HepG2 (cell line): Measurements from ENCODE around the gene CSNK1D. TPM values are rescaled to one million over a fixed set of nuclear protein-coding genes. Genes with fewer than 3 reads are reported as not detected.
A peak's percentile ranks its signal among the peaks of the same experiment; 100 is the strongest.

Experiments
- ADNP ChIP-seq: sonication (generic); formaldehyde crosslinking; IDR thresholded peaks from 2 replicates; pipeline ENCODE4 v1.4.0; 2020; ENCODE audit warnings: missing genetic modification reagents
- ARNT ChIP-seq: fragments of 450-650 bp; IDR thresholded peaks from 2 replicates; pipeline ENCODE4 v1.6.1; 2017
- CAMTA2 ChIP-seq: sonication (generic); formaldehyde crosslinking; IDR thresholded peaks from 2 replicates; pipeline ENCODE4 v1.4.0; 2020; ENCODE audit warnings: mild to moderate bottlenecking, missing genetic modification reagents, borderline replicate concordance
- CREM ChIP-seq, 2 experiments: sonication (generic) in 1 of 2; formaldehyde crosslinking in 1 of 2; IDR thresholded peaks; 2 replicates each; pipeline versions ENCODE4 v1.4.0 to v1.6.1; 2016 to 2020; ENCODE audit warnings: antibody characterized with exemption in 1 of 2, mild to moderate bottlenecking in 1 of 2, missing genetic modification reagents in 1 of 2
- CTCF ChIP-seq: sonication (generic); formaldehyde crosslinking; IDR thresholded peaks from 2 replicates; pipeline ENCODE4 v1.5.0; 2020; ENCODE audit warnings: mild to moderate bottlenecking, missing genetic modification reagents, moderate library complexity
- GTF3A ChIP-seq: sonication (generic); formaldehyde crosslinking; conservative IDR thresholded peaks from 2 replicates; pipeline ENCODE4 v1.4.0; 2020; ENCODE audit warnings: mild to moderate bottlenecking, missing genetic modification reagents
- MIER3 ChIP-seq: IDR thresholded peaks from 2 replicates; pipeline ENCODE4 v1.6.1; 2016; ENCODE audit warnings: missing compliant biosample characterization, borderline replicate concordance
- NAIF1 ChIP-seq: sonication (generic); formaldehyde crosslinking; IDR thresholded peaks from 2 replicates; pipeline ENCODE4 v1.5.0; 2020; ENCODE audit warnings: mild to moderate bottlenecking, missing genetic modification reagents, borderline replicate concordance
- NR2F1 ChIP-seq, 2 experiments: fragments of 450-650 bp in 1 of 2; formaldehyde crosslinking in 1 of 2; IDR thresholded peaks; 2 replicates each; pipeline versions ENCODE4 v1.5.0 to v1.6.1; 2016 to 2020; ENCODE audit warnings: mild to moderate bottlenecking in 1 of 2, missing compliant biosample characterization in 1 of 2, missing genetic modification reagents in 1 of 2, moderate library complexity in 1 of 2
- PAWR ChIP-seq: sonication (generic); formaldehyde crosslinking; IDR thresholded peaks from 2 replicates; pipeline ENCODE4 v1.4.0; 2020; ENCODE audit warnings: missing genetic modification reagents, mild to moderate bottlenecking, borderline replicate concordance
- RBM39 ChIP-seq: fragments of 200-400 bp; formaldehyde crosslinking; IDR thresholded peaks from one replicate; pipeline ENCODE4 v1.6.1; 2018; ENCODE audit warnings: antibody characterized with exemption, mild to moderate bottlenecking, low read depth, low read length; ENCODE audit not compliant: poor library complexity, severe bottlenecking
- ZBTB10 ChIP-seq: sonication (generic); formaldehyde crosslinking; IDR thresholded peaks from 2 replicates; pipeline ENCODE4 v1.4.0; 2020; ENCODE audit warnings: missing genetic modification reagents, borderline replicate concordance
- ZC3H13 ChIP-seq: sonication (generic); formaldehyde crosslinking; IDR thresholded peaks from 2 replicates; pipeline ENCODE4 v1.8.1; 2023; ENCODE audit warnings: mild to moderate bottlenecking, missing genetic modification reagents, moderate library complexity
- ZNF180 ChIP-seq: sonication (generic); formaldehyde crosslinking; IDR thresholded peaks from 2 replicates; pipeline ENCODE4 v1.4.0; 2020; ENCODE audit warnings: low read depth, missing genetic modification reagents, borderline replicate concordance
- ZNF354B ChIP-seq: sonication (generic); formaldehyde crosslinking; IDR thresholded peaks from 2 replicates; pipeline ENCODE4 v1.8.0; 2022; ENCODE audit warnings: mild to moderate bottlenecking, missing genetic modification reagents
- ZNF589 ChIP-seq: sonication (generic); formaldehyde crosslinking; conservative IDR thresholded peaks from 2 replicates; pipeline ENCODE4 v1.8.0; 2022; ENCODE audit warnings: mild to moderate bottlenecking, moderate library complexity, missing genetic modification reagents
- ZNF607 ChIP-seq: sonication (generic); formaldehyde crosslinking; IDR thresholded peaks from 2 replicates; pipeline ENCODE4 v1.5.1; 2020; ENCODE audit warnings: missing genetic modification reagents, mild to moderate bottlenecking, borderline replicate concordance
- ZNF672 ChIP-seq: sonication (generic); formaldehyde crosslinking; IDR thresholded peaks from 2 replicates; pipeline ENCODE4 v1.8.1; 2022; ENCODE audit warnings: missing genetic modification reagents
- ZNF7 ChIP-seq: IDR thresholded peaks from 2 replicates; pipeline ENCODE4 v1.6.1; 2016; ENCODE audit warnings: missing biosample characterization, missing genetic modification reagents
- ZNF878 ChIP-seq: sonication (generic); formaldehyde crosslinking; IDR thresholded peaks from 2 replicates; pipeline ENCODE4 v1.8.1; 2023; ENCODE audit warnings: mild to moderate bottlenecking, missing genetic modification reagents, moderate library complexity
- polyA plus RNA-seq, 8 experiments: library from polyadenylated mRNA; depleted of rRNA in 3 of 8; stranded (reverse) in 7 of 8; unstranded in 1 of 8; fragments of >200 nt; fragmentation: Illumina TruSeq in 4 of 8; extraction: Trizol in 4 of 8; gene quantifications; 2 replicates each; pipeline versions ENCODE4 v1.2.1 to v1.2.3, GENCODE V29; 2011 to 2016; ENCODE audit warnings: low read depth in 4 of 8, missing spikeins in 1 of 8, mixed read lengths in 1 of 8; ENCODE audit not compliant: insufficient read depth in 1 of 8
- total RNA-seq, 5 experiments: library from RNA; depleted of rRNA; stranded (reverse); fragments of >200 nt; fragmentation: Illumina TruSeq; extraction: Trizol; gene quantifications; 2 replicates each; pipeline ENCODE4 v1.2.3, GENCODE V29; 2016; ENCODE audit warnings: low read depth in 1 of 5
- TF ChIP-seq, protein P1 (sequence below): sonication (generic); formaldehyde crosslinking; IDR thresholded peaks from 2 replicates; pipeline ENCODE4 v1.4.0; 2020; ENCODE audit warnings: mild to moderate bottlenecking, missing genetic modification reagents
- TF ChIP-seq, protein P2 (sequence below): IDR thresholded peaks from 2 replicates; pipeline ENCODE4 v1.6.1; 2018; ENCODE audit warnings: missing genetic modification reagents
- TF ChIP-seq, protein P3 (sequence below): sonication (generic); formaldehyde crosslinking; IDR thresholded peaks from 2 replicates; pipeline ENCODE4 v1.5.0; 2020; ENCODE audit warnings: missing genetic modification reagents, mild to moderate bottlenecking, borderline replicate concordance

CSNK1D gene
- total and polyA plus RNA-seq, 2 of the 13 experiments (the other 11 are each of a cell fraction or from before 2014, with no cell fraction given): 31.5 to 128 TPM

GRCh38 chr17:82230609-82231311 lies 42.7 kb downstream of the CSNK1D start (continued):
- TF ChIP-seq CTCF (peak; percentile 61), ZNF607 (CRISPR knock-in tag) (peak; percentile 99), ADNP (CRISPR knock-in tag) (peak; percentile 80), ZC3H13 (CRISPR knock-in tag) (peak; percentile 95), CAMTA2 (CRISPR knock-in tag) (peak; percentile 75; the same call in 1 of the 2 replicates), GTF3A (CRISPR knock-in tag) (peak; percentile 93), ZNF180 (CRISPR knock-in tag) (no peak), ZBTB10 (peak; percentile 83), ZNF354B (CRISPR knock-in tag) (no peak), ZNF7 (CRISPR knock-in tag) (no peak), NR2F1 (CRISPR knock-in tag; IDR thresholded peaks at IDR 0.05) (peak; percentile 62 to 73; a peak in 3 of 4 replicates), MIER3 (CRISPR knock-in tag) (peak; percentile 78; the same call in 1 of the 2 replicates), CREM (IDR thresholded peaks at IDR 0.05) (no peak; the same call in 1 of the 2 replicates), CREM (CRISPR knock-in tag; IDR thresholded peaks at IDR 0.05) (no peak), NAIF1 (peak; percentile 89), ZNF672 (CRISPR knock-in tag) (peak; percentile 70; the same call in 1 of the 2 replicates), PAWR (peak; percentile 98), RBM39 (no peak), ZNF878 (CRISPR knock-in tag) (peak; percentile 98), ZNF589 (peak; percentile 94), ARNT (no peak)
- TF ChIP-seq, protein P1, sequence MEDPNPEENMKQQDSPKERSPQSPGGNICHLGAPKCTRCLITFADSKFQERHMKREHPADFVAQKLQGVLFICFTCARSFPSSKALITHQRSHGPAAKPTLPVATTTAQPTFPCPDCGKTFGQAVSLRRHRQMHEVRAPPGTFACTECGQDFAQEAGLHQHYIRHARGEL (CRISPR knock-in tag): peak; percentile 59
- TF ChIP-seq, protein P2, sequence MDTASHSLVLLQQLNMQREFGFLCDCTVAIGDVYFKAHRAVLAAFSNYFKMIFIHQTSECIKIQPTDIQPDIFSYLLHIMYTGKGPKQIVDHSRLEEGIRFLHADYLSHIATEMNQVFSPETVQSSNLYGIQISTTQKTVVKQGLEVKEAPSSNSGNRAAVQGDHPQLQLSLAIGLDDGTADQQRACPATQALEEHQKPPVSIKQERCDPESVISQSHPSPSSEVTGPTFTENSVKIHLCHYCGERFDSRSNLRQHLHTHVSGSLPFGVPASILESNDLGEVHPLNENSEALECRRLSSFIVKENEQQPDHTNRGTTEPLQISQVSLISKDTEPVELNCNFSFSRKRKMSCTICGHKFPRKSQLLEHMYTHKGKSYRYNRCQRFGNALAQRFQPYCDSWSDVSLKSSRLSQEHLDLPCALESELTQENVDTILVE (CRISPR knock-in tag): peak; percentile 86; the same call in 1 of the 2 replicates
- TF ChIP-seq, protein P3, sequence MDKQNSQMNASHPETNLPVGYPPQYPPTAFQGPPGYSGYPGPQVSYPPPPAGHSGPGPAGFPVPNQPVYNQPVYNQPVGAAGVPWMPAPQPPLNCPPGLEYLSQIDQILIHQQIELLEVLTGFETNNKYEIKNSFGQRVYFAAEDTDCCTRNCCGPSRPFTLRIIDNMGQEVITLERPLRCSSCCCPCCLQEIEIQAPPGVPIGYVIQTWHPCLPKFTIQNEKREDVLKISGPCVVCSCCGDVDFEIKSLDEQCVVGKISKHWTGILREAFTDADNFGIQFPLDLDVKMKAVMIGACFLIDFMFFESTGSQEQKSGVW (CRISPR knock-in tag): no peak
